MM.1S (cell line): ENCODE results near the gene GART.

Source experiments
- DNase-seq: peaks from one replicate; pipeline ENCODE4 v3.0.0-alpha.2; 2015
- H2AFZ ChIP-seq: fragments of 300-600 bp; sonication (generic); 2 replicates; pipeline ENCODE4 v1.6.0; 2016; ENCODE audit warnings: antibody characterized with exemption, low read length
- H3F3A ChIP-seq: fragments of 300-600 bp; sonication (generic); 2 replicates; pipeline ENCODE4 v1.6.1; 2016; ENCODE audit warnings: mild to moderate bottlenecking, antibody characterized with exemption, low read length, moderate library complexity, mixed read lengths; ENCODE audit not compliant: insufficient read depth
- H3K27ac ChIP-seq: fragments of 300-600 bp; sonication (generic); 2 replicates; pipeline ENCODE4 v1.5.1; 2016; ENCODE audit warnings: mild to moderate bottlenecking, low read length
- H3K27me3 ChIP-seq: fragments of 300-600 bp; sonication (generic); replicated peaks from 2 replicates; pipeline ENCODE4 v1.6.0; 2016; ENCODE audit warnings: low read length; ENCODE audit not compliant: insufficient read depth
- H3K36me3 ChIP-seq: fragments of 300-600 bp; sonication (generic); replicated peaks from 2 replicates; pipeline ENCODE4 v1.6.1; 2016; ENCODE audit warnings: mild to moderate bottlenecking, low read length, mixed read lengths; ENCODE audit not compliant: insufficient read depth
- H3K4me1 ChIP-seq: fragments of 300-600 bp; sonication (generic); 2 replicates; pipeline ENCODE4 v1.6.1; 2016; ENCODE audit warnings: low read length, mixed read lengths
- H3K4me2 ChIP-seq: fragments of 300-600 bp; sonication (generic); 2 replicates; pipeline ENCODE4 v1.6.0; 2016; ENCODE audit warnings: low read depth, low read length
- H3K4me3 ChIP-seq: fragments of 300-600 bp; sonication (generic); 2 replicates; pipeline ENCODE4 v1.5.1; 2016; ENCODE audit warnings: low read length, mixed read lengths
- H3K79me2 ChIP-seq: fragments of 300-600 bp; sonication (generic); 2 replicates; pipeline ENCODE4 v1.6.1; 2016; ENCODE audit warnings: mixed run types, low read length, mixed read lengths
- H3K9ac ChIP-seq: fragments of 300-600 bp; sonication (generic); 2 replicates; pipeline ENCODE4 v1.6.1; 2016; ENCODE audit warnings: low read length, mixed read lengths
- H3K9me2 ChIP-seq: fragments of 300-600 bp; sonication (generic); replicated peaks from 2 replicates; pipeline ENCODE4 v1.6.1; 2016; ENCODE audit warnings: mild to moderate bottlenecking, low read length, mixed read lengths; ENCODE audit not compliant: insufficient read depth
- H3K9me3 ChIP-seq: fragments of 300-600 bp; sonication (generic); replicated peaks from 2 replicates; pipeline ENCODE4 v1.6.1; 2016; ENCODE audit warnings: mild to moderate bottlenecking, low read length, mixed read lengths; ENCODE audit not compliant: insufficient read depth
- H4K20me1 ChIP-seq: fragments of 300-600 bp; sonication (generic); 2 replicates; pipeline ENCODE4 v1.6.1; 2016; ENCODE audit warnings: mild to moderate bottlenecking, low read length, moderate library complexity, mixed read lengths; ENCODE audit not compliant: insufficient read depth
- CTCF ChIP-seq: fragments of 300-600 bp; sonication (generic); IDR thresholded peaks from 2 replicates; pipeline ENCODE4 v1.5.1; 2016; ENCODE audit warnings: antibody characterized with exemption, low read length, mixed read lengths
- EZH2 ChIP-seq: fragments of 300-600 bp; sonication (generic); optimal IDR thresholded peaks from 2 replicates; pipeline ENCODE3; 2017; ENCODE audit warnings: low read depth, mild to moderate bottlenecking, antibody characterized with exemption, low read length, mixed read lengths
- EZH2phosphoT487 ChIP-seq: fragments of 300-600 bp; sonication (generic); IDR thresholded peaks from 2 replicates; pipeline ENCODE4 v1.6.1; 2018; ENCODE audit warnings: antibody characterized with exemption, low read length

Gene GART

GRCh38 chr21:33455686-33456446, 86.1 kb downstream of the GART start:
- Histone ChIP-seq H4K20me1 (no peaks in the 10 kb centered on the region), H3F3A (no peaks in the 10 kb centered on the region), H3K4me2 (no peak overlapping the region)

More at GRCh38 chr21:33455686-33456446, 86.1 kb downstream of the GART start:
- no peak for DNase-seq
- Histone ChIP-seq H3K9me3 (no peaks in the 10 kb centered on the region), H3K9ac (no peak overlapping the region), H3K27me3 (no peaks in the 10 kb centered on the region), H3K27ac (no peak overlapping the region), H3K36me3 (no peaks in the 10 kb centered on the region), H2AFZ (no peak overlapping the region), H3K79me2 (no peaks in the 10 kb centered on the region), H3K4me1 (no peaks in the 10 kb centered on the region), H3K9me2 (no peaks in the 10 kb centered on the region), H3K4me3 (no peak overlapping the region)
- no peak for TF ChIP-seq CTCF
- no peak for TF ChIP-seq EZH2phosphoT487
- TF ChIP-seq EZH2, result no peak
